NCI-H524 treated with DMSO at 0.1 percent for 48 hours (cell line): ENCODE results near the gene GIPC3.
"Not testable (repeated sequence)": the region's sequence is repeated elsewhere in the genome, so short reads cannot be mapped to it uniquely, and the experiment has no call there.

ENCODE experiments used
- DNase-seq: peaks from one replicate; lab custom pipeline; 2025; lab: John Stamatoyannopoulos, UW

GIPC3 gene

DNA sequence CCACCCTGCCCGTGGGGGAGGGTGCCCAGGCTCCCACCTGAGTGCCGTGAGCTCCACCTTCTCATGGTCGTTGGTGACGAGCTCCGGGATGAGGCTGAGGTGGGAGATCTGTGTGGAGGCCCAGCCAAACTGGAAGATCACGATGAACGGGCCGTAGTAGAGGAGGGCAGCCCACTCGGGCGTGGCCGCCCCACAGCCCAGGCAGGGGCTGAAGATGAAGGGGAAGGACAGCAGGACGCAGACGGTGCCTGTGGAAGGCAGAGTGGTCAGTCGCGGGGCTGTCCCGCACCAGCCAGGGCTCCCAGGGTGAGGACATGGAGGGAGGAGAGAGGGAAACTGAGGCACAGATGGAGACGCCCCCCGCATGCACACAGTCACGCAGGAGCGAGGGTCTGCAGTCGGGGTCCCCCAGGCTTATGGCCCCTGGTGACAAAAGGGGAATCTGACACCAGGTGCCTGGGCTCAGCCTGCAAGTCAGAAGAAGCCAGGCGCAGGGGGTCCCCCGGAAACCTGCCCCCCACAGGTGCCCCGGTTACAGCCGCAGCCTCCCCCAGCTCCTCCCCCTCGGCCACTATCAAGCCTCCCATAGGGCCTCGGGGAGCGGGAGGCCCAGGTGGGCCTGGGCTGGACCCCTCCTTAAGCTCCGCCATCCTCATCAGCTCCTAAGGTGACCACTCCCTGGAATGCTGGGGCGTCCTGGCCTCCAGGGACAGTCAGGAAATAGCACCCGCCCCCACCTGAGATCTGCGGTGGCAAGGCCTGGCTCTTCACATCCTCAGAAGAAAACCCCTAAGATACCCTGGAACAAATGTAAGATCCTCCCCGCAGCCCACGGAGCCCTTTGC, 34.1 kb upstream of the GIPC3 start:
- no peak for DNase-seq

DNA sequence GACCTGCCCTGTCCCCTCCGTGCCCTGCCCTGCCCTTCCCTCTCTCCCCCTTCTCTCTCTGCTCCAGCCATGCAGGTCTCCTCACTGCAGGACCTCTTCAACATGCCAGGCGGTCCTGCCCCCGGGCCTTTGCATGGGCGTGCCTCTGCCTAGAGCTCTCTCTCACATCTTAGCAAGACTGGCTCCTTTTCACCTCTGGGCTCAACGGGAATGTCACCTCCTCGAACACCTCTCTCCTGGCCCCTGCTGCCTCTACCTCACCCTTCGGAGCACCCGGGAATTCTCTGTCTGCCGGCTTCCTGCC, 33.5 kb upstream of the GIPC3 start:
- DNase-seq: no peak

DNA sequence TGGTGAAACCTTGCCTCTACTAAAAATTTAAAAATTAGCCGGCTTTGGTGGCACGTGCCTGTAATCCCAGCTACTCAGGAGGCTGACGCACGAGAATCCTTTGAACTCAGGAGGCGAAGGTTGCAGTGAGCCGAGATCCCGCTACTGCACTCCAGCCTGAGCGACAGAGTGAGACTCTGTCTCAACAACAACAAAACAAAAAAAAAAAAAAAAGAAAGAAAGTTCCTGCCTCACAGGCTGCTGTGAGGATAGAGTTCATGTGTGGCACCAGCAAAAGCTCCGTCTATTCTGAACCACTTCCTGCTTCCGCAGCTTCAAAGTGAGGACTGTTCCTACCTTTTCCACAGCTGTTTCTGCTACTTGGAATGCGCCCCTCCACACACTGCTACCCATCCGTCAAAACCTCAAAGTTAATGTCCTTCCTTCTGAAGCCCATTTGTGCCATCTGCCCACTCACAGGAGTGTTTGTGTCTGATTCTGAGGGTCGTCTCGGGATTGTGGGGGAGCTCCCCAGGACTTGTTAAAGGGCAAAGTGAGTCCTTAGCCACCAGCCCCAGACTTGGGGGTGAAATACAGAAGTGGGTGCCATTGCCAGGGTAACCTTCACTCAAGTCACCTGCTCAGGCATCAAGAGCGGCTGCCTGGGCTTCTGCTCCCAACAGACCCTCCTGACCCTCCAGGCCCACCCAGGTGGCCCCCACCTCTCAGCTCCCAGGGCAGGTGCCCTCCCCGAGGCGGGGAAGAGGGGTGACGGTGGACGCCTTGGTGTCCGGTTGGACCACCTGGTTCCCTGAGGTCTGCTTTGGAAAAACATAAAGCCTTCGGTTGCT, 30.8 kb upstream of the GIPC3 start:
- DNase-seq: no peak

DNA sequence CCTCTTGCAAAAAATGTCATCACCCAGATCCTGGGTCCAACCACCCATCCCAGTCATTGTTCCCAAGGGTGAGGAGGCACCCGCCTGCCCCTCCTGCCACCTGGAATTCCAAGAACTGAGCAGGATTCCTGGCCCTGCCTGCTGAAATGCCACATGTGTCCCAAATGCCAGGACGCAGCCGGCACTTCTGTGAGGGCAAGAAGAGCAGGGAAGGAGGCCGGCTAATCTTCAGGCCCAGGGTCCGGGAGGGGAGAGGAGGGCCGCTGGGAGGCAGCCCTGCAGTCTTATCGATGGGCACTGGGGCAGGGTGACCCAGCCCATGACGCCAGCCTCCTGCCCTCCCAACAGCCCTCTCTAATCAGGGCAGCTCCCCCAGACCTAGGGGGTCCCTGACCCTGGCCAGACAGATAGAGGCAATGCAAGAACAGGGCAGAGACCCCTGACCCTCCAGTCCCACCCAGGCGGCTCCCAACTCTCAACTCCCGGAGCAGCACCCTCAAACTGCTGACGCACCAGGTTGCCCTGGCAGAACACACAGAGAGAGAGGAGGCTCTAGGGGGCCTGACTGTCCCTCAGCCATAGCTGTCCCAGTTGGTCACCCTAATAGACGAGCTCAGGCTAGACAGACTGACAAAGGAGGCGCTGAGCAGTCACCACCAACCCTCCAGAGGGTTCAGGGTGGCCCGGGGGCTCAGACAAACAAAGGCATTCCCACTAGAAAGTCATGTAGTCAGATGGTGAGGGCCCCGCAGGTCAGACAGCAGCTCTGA, 29.4 kb upstream of the GIPC3 start:
- DNase-seq: no peak

DNA sequence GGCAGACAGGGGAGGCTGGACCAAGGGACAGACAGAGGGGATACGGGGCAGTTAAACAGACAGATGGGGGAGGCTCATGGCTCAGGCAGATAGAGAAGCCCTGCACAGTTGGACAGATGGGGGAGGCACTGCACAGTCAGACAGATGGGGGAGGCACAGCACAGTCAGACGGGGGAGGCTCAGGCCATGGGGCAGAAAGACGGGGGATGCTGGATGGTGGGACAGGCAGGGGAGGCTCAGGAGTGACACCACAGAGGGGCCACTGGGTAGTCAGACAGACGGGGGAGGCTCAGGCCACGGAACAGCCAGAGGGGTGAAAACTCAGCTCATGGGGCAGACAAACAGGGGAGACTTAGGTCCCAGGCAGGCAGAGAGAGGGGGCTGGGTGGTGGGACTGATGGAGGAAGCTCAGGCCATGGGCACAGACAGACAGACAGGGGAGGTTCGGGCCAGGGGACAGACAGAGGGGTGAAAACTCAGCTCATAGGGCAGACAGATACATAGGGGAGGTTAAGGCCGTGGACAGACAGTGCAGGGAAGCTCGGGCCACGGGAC, 28.8 kb upstream of the GIPC3 start:
- DNase-seq: no peak

DNA sequence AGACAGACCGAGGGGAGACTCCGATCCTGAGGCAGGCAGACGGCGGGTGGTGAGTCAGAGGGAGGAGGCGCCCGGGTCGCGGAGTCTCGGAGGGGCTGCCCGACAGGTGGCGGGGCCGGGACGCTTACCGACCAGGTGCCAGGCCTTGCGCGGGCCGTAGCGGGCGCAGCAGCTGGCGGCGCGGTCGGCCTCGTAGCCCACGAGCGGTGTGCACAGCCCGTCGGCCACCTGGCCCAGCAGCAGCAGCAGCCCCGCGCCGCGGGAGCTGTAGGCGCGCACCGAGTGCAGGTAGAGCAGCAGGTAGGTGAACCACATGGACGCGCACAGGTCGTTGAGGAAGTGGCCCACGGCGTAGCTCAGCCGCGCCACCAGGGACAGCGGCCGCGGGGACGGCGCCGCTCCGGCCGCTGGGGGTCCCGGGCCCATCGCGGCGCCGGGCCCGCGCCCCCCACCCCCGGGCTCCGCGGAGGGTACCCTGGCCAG, 28.3 kb upstream of the GIPC3 start:
- DNase-seq: no peak

DNA sequence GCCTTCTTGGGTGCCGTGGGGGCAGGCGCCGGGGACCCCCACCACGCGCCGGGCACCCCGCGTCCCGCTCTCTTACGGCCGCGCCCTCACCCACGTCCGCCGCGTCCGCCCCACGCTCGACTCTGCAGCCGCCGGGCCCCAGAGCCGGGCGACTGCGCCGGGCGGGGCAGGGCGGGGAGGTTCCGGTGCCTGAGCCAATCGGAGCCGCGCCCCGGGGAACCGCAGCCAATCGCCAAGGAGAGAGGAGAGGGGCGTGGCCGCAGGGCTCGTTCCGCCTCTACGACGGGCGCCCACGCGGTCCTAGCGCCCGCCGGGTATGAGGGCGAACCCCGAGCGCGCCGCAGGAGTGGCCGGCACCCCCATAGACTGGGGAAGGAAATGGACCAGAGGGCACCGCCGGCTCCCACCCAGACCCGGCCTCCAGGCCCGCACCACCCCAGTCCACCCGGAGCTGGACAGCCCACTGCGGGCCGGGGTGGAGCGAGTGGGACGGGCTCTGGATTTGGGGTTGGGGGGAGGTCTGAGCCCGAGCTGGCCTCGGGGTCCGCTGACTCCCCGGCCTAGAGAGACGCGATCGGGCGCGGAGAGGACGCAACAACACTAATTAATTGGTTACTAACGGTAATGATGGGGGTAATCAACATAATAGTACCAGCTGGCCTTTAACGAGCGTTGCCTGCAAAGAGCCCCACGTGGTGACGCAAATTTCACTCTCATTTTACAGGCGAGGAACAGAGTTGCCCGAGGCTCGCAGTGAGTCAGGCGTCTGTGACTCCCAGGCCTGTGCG, 27.6 kb upstream of the GIPC3 start, which contains the start of gene MFSD12:
TSS of gene MFSD12 (minus strand) at position 126 of the 788 bp plus-strand sequence. CDS start 183 bp downstream, outside the sequence.
- peak; percentile 68 for DNase-seq

DNA sequence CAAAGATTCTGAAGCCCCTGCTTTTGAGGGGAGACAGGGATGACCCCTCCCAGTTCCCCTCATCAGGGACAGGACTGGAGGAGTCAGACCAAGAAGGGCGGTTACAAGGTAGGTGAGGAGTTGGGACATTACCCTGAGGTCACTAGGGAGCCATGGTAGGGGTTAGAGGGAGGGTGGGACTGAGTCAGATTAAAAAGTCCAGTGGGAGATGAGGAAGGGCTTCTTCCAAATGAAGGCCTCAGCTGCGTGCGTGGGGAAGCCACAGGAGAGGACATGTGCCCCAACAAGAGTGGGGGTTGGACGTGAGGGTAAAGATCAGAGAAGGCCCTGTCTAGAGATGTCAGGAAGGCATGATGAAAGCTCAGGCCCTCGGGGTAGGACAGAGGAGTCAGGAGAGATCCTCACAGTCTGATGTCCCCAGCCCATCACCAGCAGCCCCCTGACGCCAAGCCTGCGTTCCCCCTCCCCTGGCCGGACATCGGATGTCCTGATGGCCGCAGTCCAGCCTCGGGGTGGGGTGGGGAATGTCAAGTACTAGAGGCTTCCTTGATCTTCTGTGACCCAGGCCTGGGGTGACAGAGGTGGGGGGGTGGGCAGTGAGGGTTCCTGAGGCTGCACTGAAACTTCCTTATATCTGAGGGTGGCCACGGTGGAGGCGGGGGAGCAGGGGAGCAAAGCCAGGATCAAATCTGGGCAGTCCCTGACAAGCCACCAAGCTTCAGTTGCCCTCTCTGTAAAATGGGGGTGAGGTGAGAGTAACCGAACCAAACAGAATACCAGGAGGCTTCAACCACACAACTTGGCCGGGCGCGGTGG, 21.4 kb upstream of the GIPC3 start:
- no peak for DNase-seq

DNA sequence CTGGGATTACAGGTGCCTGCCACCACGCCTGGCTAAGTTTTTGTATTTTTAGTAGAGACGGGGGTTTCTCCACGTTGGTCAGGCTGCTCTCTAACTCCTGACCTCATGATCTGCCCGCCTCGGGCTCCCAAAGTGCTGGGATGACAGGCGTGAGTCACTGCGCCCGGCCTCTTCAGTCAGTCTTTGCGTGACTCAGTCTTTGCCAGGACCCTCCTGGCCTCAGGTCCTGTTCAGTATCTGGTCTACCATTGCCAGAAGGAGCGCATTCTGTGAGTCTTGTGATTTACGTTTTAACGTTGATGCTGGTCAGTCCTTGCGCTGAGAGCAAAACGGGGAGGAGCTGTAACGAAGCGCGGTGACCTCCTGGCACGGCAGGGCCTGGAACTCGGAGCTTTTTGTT, 20.1 kb upstream of the GIPC3 start:
- DNase-seq: no peak

DNA sequence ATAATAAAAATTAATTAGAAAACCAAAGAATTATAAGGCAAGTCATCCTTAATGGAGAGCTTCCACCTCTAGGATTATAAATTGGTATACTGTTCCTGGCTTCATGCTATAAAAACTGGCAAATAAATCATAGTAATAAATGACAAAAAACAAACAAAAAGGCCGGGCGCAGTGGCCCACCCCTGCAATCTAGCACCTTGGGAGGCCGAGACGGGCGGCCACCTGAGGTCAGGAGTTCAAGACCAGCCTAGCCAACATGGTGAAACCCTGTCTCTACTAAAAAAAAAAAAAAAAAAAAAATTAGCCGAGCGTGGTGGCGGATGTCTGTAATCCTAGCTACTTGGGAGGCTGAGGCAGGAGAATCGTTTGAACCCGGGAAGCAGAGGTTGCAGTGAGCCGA, 15.2 kb upstream of the GIPC3 start:
- not testable (repeated sequence) for DNase-seq

DNA sequence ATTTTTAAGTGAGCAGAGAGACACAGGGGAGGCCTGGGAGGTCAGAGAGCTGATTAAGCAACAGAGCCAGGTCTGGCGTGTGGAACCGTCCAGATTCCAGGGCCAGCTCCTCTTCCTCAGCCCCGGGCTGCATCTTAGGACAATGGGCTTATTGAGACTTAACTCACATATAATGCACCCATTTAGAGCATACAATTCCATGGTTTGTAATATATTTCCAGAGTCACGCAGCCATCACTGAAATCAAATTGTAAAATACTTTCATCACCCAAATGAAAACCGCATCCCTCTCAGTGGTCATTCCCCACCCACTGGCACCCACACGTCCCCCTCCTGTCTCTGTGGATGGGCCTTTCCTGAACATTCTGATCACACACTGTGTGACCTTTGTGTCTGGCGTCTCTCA, 14.7 kb upstream of the GIPC3 start:
- DNase-seq: no peak

DNA sequence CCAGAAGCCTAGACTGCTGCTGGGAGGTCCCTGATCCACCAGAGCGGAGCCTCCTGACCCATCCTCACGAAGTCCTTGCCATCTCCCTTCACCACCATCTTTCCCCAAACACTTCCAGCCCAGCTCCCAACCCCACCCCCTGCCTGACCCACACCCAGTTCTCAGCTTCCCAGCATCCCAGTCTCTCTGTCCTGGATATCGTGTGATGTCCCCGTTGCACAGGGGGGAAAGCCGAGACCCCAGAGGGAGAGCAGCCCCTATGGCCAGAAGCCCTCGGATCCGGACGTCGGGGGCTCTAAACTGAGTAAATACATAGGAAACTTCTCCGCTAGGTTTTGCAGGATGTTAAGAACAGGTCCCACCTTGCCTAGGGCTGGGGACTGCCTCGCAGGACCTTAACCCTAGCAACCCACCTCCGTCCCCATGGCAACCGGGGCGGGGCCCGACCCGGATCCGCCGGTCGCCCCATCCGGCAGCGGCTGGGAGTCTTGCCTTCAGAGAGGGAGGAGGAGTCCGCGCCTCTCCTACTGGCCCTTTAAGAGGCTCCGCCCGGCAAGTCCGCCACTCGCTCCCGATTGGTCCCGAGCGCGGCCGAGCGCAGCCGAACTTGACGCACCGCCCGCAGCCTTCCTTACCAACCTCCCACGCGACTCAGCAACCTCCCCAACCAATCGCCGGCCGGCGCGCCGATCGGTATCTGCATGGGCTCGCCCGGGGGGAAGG, 13.0 kb upstream of the GIPC3 start:
- peak; percentile 98 for DNase-seq

DNA sequence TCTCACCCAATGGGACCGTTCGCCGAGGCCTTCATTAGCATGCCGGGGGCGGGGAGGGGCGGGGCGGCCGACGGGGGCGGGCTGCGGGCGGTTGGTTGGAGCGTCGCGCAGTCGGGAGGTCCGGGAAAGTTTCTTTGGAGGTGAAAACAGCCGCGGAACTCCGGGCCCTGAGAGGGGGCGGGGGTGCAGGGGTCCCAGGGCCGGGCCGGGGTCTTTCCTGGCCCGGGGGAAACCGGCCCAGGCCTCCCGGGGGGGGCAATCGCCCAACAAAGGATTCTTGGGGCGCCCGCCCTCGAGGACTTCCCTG, 12.5 kb upstream of the GIPC3 start, which contains the start of gene HMG20B:
TSS of gene HMG20B (plus strand) at position 90 of the 307 bp plus-strand sequence. CDS start 366 bp downstream, outside the sequence.
- no peak for DNase-seq

DNA sequence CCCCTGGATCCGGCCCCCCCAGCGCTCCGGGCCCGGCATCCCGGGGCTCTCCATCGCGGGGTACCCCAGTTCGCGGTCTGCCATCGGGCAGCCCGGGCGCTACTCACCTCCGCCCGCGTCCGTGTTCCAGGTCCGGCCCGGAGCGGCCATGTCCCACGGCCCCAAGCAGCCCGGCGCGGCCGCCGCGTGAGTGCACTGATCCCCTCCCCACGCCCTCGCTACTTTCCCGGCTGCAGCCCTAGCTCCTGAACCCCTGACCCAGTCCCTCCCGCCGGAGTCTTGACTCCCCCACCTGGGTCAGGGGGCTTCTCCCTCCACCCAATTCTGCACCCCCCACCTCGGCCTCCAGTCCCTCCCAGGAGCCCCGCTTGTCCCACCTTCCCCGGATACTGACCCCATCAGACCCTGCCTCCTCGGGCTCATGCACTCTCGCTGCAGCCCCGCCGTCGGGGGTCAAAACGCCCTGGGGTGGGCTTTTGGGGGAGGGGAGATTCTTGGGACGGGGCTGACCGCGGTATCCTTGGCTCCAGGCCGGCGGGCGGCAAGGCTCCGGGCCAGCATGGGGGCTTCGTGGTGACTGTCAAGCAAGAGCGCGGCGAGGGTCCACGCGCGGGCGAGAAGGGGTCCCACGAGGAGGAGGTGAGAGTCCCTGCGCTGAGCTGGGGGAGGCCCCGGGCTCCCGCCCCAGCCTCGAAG, 12.0 kb upstream of the GIPC3 start:
- DNase-seq: no peak

DNA sequence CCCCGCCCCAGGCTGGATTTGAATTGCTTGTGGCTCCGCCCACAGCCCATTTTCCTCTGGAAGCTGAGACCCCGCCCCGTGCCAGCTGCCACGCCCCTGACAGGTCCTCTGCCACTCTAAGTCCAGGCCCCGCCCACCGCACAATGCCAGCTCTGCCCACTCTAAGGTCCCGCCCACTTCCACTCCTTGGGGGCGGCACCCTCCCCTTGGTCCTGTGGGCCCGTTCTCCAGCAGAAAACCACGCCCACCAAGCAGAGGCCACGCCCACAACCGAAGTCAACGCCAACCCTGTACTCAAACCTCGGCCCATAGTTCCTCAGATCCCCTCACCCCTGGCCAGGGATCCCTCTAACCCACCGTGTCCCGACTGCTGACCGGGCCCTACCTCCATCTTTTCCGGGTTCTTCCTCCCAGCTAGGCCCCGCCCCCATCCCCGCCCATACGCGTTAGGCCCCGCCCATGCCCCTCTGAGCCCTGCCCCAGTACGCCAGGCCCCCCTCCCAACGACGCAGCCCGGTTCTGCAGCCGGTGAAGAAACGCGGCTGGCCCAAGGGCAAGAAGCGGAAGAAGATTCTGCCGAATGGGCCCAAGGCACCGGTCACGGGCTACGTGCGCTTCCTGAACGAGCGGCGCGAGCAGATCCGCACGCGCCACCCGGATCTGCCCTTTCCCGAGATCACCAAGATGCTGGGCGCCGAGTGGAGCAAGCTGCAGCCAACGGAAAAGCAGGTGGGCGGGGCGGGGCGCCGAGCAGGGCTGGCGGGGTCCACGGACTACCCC, 11.2 kb upstream of the GIPC3 start:
- DNase-seq: no peak

DNA sequence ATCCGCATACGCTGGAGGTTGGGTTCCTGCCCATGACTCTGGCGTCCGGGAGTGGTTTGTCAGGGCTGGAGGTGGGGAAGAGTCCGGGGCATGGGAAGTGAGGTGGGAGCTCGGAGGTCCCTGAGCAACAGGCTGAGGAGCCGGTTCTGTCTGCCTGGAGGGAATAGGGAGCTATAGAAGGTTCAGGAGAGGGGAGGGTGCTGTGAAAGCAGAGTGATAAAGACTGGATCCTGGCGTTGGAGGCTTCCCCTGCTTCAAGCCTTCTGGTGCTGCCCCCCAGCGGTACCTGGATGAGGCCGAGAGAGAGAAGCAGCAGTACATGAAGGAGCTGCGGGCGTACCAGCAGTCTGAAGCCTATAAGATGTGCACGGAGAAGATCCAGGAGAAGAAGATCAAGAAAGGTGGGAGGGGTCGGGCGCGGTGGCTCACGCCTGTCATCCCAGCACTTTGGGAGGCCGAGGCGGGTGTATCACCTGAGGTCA, 10.0 kb upstream of the GIPC3 start:
- DNase-seq: no peak

DNA sequence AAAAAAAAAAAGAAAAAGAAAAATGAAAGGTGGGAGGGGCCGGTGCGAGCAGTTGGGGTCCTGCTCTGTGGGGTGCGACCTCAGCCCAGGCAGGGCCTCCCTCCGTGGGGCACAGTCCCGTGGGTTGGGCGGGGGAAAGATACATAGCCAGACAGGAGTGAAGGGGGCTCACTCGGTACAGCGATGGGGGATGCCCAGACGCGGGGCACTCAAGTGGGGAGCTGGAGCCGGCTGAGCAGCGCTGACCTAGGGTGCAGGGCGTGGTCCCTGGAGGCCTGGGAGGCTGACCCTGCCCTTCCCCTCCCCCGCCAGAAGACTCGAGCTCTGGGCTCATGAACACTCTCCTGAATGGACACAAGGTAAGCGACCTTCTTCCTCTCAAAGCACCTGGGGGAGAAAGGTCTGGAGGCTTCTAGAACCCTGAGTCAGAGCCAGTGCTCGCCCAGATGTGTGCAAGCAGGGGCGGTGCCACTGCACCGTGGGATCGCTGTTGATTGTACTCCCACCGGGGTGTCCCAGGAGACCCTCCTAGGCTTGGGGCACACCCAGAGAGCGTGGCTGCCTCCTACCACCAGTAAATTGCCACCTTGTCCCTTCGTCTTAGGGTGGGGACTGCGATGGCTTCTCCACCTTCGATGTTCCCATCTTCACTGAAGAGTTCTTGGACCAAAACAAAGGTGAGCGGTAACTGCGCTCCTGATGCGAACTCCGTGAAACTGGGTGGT, 9.2 kb upstream of the GIPC3 start:
- DNase-seq: no peak
